A549 treated with RU486 at 1 μM for 4 hours (cell line): ENCODE results near the gene HYLS1. TPM values are rescaled to one million over a fixed set of nuclear protein-coding genes. Genes with fewer than 3 reads are reported as not detected.

Experiments
- total RNA-seq: library from RNA; stranded (reverse); fragments of 200-300 nt; extraction: Qiagen RNA extraction; gene quantifications from 5 replicates; pipeline ENCODE4 v1.2.3, GENCODE V29; 2022; ENCODE audit warnings: low read depth

The HYLS1 gene
- 13.7 to 17.3 TPM (median 15.9 TPM) in 5 replicates for total RNA-seq

DNA sequence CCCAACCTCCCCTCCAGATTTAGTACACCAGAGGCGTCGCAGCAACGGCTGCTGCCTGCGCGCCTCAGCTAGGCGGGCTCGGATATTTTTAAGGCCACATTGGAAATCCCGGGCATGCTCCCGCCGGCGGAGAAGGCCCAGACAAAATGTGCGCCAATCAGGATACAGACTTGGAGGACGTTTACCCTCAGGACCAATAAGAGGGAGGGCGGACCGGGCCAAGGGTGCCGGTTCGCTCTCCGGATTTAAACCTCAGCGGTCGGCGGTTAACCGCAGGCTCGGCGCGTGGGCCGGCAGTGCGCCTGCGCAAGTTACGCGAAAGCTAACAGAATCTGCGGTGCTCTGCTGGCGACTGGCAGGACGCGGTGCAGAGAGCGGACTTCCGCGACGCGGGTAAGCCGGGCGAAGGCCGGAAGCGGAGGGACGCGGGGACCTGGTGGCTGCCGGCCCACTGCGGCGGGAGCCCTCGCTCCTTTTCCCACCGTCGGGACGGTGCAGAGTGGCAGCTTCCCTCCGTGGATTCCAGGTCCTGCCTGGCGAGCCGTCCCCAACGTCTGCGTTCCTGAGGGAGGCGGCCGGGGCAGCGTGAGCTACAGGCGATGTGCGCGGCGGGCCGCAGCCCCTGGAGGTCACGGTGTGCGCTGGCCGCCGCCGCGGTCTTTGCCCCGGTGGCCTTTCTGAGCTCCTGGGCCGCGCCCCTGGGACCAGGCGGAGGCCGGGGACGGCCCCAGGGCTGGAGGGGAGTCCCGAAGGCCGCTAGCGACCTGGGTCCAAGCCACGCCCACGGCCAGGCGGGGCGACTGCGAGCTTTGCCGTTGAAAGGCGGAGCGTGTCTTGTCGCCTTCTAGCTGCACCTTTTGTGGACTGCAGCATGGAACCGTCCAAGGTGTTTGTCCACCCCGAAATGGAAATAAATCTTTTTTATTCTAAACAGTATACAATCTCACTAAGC lies at the start of gene HYLS1:
TSS of gene HYLS1 (plus strand) at position 296 of the 952 bp plus-strand sequence. CDS start 11,701 bp downstream, outside the sequence.

GRCh38 chr11:125902927-125903710 lies 15.7 kb downstream of the HYLS1 start, which contains the start of gene PUS3:
Gene PUS3 (minus strand): TSS chr11:125903206. CDS start chr11:125896284, 6,922 bp downstream.

GRCh38 chr11:125903711-125904659 lies 16.5 kb downstream of the HYLS1 start, which contains the start of gene DDX25:
Gene DDX25 (plus strand): TSS chr11:125904508. CDS start chr11:125904518, 10 bp downstream.

GRCh38 chr11:125945797-125946520 lies 58.5 kb downstream of the HYLS1 start, which contains the start of gene VSIG10L2:
Gene VSIG10L2 (plus strand): TSS chr11:125946044. CDS start chr11:125946056, 12 bp downstream.

Other genes starting within 250 kb of the HYLS1 start
- not detected in 5 replicates for gene ACRV1, start 206.8 kb upstream of the HYLS1 start, total RNA-seq
- not detected in 5 replicates for gene PATE1, start 141.4 kb upstream of the HYLS1 start, total RNA-seq
- gene PATE2, start 108.8 kb upstream of the HYLS1 start, total RNA-seq, result not detected in 5 replicates
- not detected in 5 replicates for gene PATE3, start 99.5 kb upstream of the HYLS1 start, total RNA-seq
- not detected in 5 replicates for gene PATE4, start 54.4 kb upstream of the HYLS1 start, total RNA-seq
- gene PUS3, start 15.5 kb downstream of the HYLS1 start, total RNA-seq, result 6.6 to 10.4 TPM (median 9.6 TPM) in 5 replicates
- gene DDX25, start 16.8 kb downstream of the HYLS1 start, total RNA-seq, result 0.10 TPM in 1 of 5 replicates, not detected in the others
- gene VSIG10L2, start 58.4 kb downstream of the HYLS1 start, total RNA-seq, result not detected in 5 replicates
- 2.4 to 3.7 TPM (median 3.4 TPM) in 5 replicates for gene CDON, start 175.2 kb downstream of the HYLS1 start, total RNA-seq